Liver (tissue), 9 donors: ENCODE results near the gene ST8SIA6. TPM values are rescaled to one million over a fixed set of nuclear protein-coding genes. Genes with fewer than 3 reads are reported as not detected.

Source experiments
- DNase-seq: peaks from one replicate; pipeline ENCODE4 v3.0.0-alpha.2; 2017; ENCODE audit warnings: low spot score
- H3K27ac ChIP-seq, 2 donors: one replicate each; pipeline ENCODE4 v1.7.0; 2013; ENCODE audit warnings: inconsistent platforms in 2 of 2, low read length in 2 of 2, control low read depth in 1 of 2, low read depth in 1 of 2, mild to moderate bottlenecking in 1 of 2
- H3K27me3 ChIP-seq, 4 donors: one replicate each; pipeline versions ENCODE4 v1.6.1 to v1.7.0; 2013; ENCODE audit warnings: low read length in 3 of 4, inconsistent platforms in 1 of 4, mild to moderate bottlenecking in 1 of 4, moderate library complexity in 1 of 4; ENCODE audit not compliant: control insufficient read depth in 4 of 4, insufficient read depth in 4 of 4
- H3K36me3 ChIP-seq, 4 donors: one replicate each; pipeline versions ENCODE4 v1.6.1 to v1.7.0; 2013; ENCODE audit warnings: low read length in 3 of 4, mild to moderate bottlenecking in 3 of 4, low read depth in 1 of 4, moderate library complexity in 1 of 4; ENCODE audit not compliant: control insufficient read depth in 4 of 4, insufficient read depth in 3 of 4
- H3K4me1 ChIP-seq, 4 donors: one replicate each; pipeline versions ENCODE4 v1.6.1 to v1.7.0; 2013; ENCODE audit warnings: low read length in 3 of 4, mild to moderate bottlenecking in 3 of 4, moderate library complexity in 1 of 4; ENCODE audit not compliant: control insufficient read depth in 4 of 4, insufficient read depth in 4 of 4
- H3K4me3 ChIP-seq, 3 donors: one replicate each; pipeline versions ENCODE4 v1.6.1 to v1.7.0; 2013; ENCODE audit warnings: low read length in 3 of 3, control low read depth in 1 of 3, low read depth in 1 of 3, mild to moderate bottlenecking in 1 of 3
- H3K9ac ChIP-seq, 2 donors: one replicate each; pipeline ENCODE4 v1.7.0; 2013; ENCODE audit warnings: low read length in 2 of 2, mild to moderate bottlenecking in 2 of 2, moderate library complexity in 2 of 2, control low read depth in 1 of 2, low read depth in 1 of 2
- H3K9me3 ChIP-seq, 4 donors: one replicate each; pipeline versions ENCODE4 v1.6.1 to v1.7.0; 2013; ENCODE audit warnings: low read length in 3 of 4; ENCODE audit not compliant: control insufficient read depth in 4 of 4
- EGR1 ChIP-seq, 2 donors: IDR thresholded peaks; 2 replicates each; pipeline ENCODE4 v1.6.1; 2016 to 2018; ENCODE audit warnings: antibody characterized with exemption in 2 of 2, low read depth in 2 of 2
- FOXA1 ChIP-seq: IDR thresholded peaks from 2 replicates; pipeline ENCODE4 v1.6.1; 2016; ENCODE audit warnings: antibody characterized with exemption
- FOXA2 ChIP-seq: IDR thresholded peaks from 2 replicates; pipeline ENCODE4 v1.6.1; 2016; ENCODE audit warnings: antibody characterized with exemption
- GABPA ChIP-seq, 2 donors: IDR thresholded peaks in 1 of 2; conservative IDR thresholded peaks in 1 of 2; 2 replicates each; pipeline ENCODE4 v1.6.1; 2016; ENCODE audit warnings: antibody characterized with exemption in 2 of 2, mild to moderate bottlenecking in 1 of 2, moderate library complexity in 1 of 2
- HNF4G ChIP-seq: IDR thresholded peaks from 2 replicates; pipeline ENCODE4 v1.6.1; 2016; ENCODE audit warnings: antibody characterized with exemption
- JUND ChIP-seq, 2 donors: IDR thresholded peaks; 2 replicates each; pipeline ENCODE4 v1.6.1; 2016; ENCODE audit warnings: antibody characterized with exemption in 2 of 2
- NR2F2 ChIP-seq: IDR thresholded peaks from 2 replicates; pipeline ENCODE4 v1.6.1; 2016; ENCODE audit warnings: antibody characterized with exemption
- RAD21 ChIP-seq, 2 donors: IDR thresholded peaks; 2 replicates each; pipeline ENCODE4 v1.6.1; 2016; ENCODE audit warnings: antibody characterized with exemption in 2 of 2, mild to moderate bottlenecking in 2 of 2
- RXRA ChIP-seq, 2 donors: IDR thresholded peaks; 2 replicates each; pipeline ENCODE4 v1.6.1; 2017 to 2018; ENCODE audit warnings: antibody characterized with exemption in 2 of 2, mild to moderate bottlenecking in 1 of 2
- SP1 ChIP-seq: IDR thresholded peaks from 2 replicates; pipeline ENCODE4 v1.6.1; 2018; ENCODE audit warnings: antibody characterized with exemption, mild to moderate bottlenecking
- TAF1 ChIP-seq: conservative IDR thresholded peaks from 2 replicates; pipeline ENCODE4 v1.6.1; 2016; ENCODE audit warnings: antibody characterized with exemption, mild to moderate bottlenecking
- YY1 ChIP-seq: IDR thresholded peaks from 2 replicates; pipeline ENCODE4 v1.6.1; 2016; ENCODE audit warnings: antibody characterized with exemption, mild to moderate bottlenecking
- WGBS: extraction: QIAGEN DNeasy Blood & Tissue Kit; methylation state at CpG from one replicate; pipeline ENCODE4 v1.1.7; 2013; 5-methylcytosine and 5-hydroxymethylcytosine counted together
- polyA plus RNA-seq, 2 donors: library from polyadenylated mRNA; stranded (reverse) in 1 of 2; unstranded in 1 of 2; fragments of 200-250 nt in 1 of 2; fragments of >200 nt in 1 of 2; fragmentation: Nextera tagmentation in 1 of 2; extraction: Ambion mirVana in 1 of 2; gene quantifications; one replicate each; pipeline versions ENCODE4 v1.2.1 to v1.2.3, GENCODE V29; 2013 to 2015
- total RNA-seq, 2 donors: library from RNA; depleted of rRNA; stranded (reverse); fragments of >200 nt; gene quantifications; one replicate each; pipeline ENCODE4 v1.2.3, GENCODE V29; 2014
- TF ChIP-seq, protein P1 (sequence below): IDR thresholded peaks from 2 replicates; pipeline ENCODE4 v1.6.1; 2016; ENCODE audit warnings: antibody characterized with exemption
- TF ChIP-seq, protein P2 (sequence below): IDR thresholded peaks from 2 replicates; pipeline ENCODE4 v1.6.1; 2016; ENCODE audit warnings: antibody characterized with exemption, mild to moderate bottlenecking
- TF ChIP-seq, protein P3 (sequence below): fragments of 150-350 bp; IDR thresholded peaks from 2 replicates; pipeline ENCODE4 v1.5.1; 2017; ENCODE audit warnings: improper control_type of control experiment, low read depth, low read length; ENCODE audit not compliant: missing input control
- TF ChIP-seq, protein P4 (sequence below): IDR thresholded peaks from 2 replicates; pipeline ENCODE4 v1.6.1; 2016; ENCODE audit warnings: antibody characterized with exemption
- TF ChIP-seq, protein P5 (sequence below): IDR thresholded peaks from 2 replicates; pipeline ENCODE4 v1.6.1; 2016; ENCODE audit warnings: antibody characterized with exemption
- donor health status: healthy.
- donor health status: healthy.
- donor health status: healthy.
- donor health status: healthy.
- donor health status: healthy.

ST8SIA6 gene
- total and polyA plus RNA-seq, 4 donors: 0.53 to 5.8 (median 1.0) TPM

DNA sequence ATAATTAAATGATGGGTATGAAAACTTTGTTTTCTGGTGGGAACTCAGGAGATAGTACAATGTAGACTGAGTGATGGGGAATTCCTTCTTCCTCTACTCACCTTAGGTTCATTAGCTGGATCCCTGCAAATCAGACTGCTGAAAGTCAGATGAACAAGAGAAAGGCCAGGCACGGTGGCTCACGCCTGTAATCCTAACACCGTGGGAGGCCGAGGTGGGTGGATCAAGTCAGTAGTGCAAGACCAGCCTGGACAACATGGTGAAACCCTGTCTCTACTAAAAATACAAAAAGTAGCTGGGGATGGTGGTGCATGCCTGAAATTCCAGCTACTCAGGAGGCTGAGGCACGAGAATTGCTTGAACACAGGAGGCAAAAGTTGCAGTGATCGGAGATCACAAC is 28.7 kb upstream of the ST8SIA6 start:
- no peak for DNase-seq
- H3K27ac ChIP-seq: no peak overlapping the region
- no peaks in the 10 kb centered on the region for H3K4me1 ChIP-seq
- no peak overlapping the region for H3K4me3 ChIP-seq
- 82% methylated on average over 6 of the region's 6 CpGs for WGBS
- no peaks in the 10 kb centered on the region for H3K36me3 ChIP-seq
- H3K9me3 ChIP-seq: peaks cover 0 to 12% (median 2%) of the 10 kb centered on the region in 4 donors
- TF ChIP-seq RAD21 (IDR thresholded peaks at IDR 0.05) (no peak), FOXA2 (no peak), JUND (IDR thresholded peaks at IDR 0.05) (no peak), GABPA (IDR thresholded peaks at IDR 0.05 in 1 of 2, conservative IDR thresholded peaks at IDR 0.05 in 1 of 2) (no peak), FOXA1 (no peak), RXRA (IDR thresholded peaks at IDR 0.05) (no peak), YY1 (no peak), TAF1 (no peak), NR2F2 (no peak), SP1 (no peak), HNF4G (no peak)
- TF ChIP-seq, protein P1, sequence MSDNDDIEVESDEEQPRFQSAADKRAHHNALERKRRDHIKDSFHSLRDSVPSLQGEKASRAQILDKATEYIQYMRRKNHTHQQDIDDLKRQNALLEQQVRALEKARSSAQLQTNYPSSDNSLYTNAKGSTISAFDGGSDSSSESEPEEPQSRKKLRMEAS: no peak
- TF ChIP-seq, protein P2, sequence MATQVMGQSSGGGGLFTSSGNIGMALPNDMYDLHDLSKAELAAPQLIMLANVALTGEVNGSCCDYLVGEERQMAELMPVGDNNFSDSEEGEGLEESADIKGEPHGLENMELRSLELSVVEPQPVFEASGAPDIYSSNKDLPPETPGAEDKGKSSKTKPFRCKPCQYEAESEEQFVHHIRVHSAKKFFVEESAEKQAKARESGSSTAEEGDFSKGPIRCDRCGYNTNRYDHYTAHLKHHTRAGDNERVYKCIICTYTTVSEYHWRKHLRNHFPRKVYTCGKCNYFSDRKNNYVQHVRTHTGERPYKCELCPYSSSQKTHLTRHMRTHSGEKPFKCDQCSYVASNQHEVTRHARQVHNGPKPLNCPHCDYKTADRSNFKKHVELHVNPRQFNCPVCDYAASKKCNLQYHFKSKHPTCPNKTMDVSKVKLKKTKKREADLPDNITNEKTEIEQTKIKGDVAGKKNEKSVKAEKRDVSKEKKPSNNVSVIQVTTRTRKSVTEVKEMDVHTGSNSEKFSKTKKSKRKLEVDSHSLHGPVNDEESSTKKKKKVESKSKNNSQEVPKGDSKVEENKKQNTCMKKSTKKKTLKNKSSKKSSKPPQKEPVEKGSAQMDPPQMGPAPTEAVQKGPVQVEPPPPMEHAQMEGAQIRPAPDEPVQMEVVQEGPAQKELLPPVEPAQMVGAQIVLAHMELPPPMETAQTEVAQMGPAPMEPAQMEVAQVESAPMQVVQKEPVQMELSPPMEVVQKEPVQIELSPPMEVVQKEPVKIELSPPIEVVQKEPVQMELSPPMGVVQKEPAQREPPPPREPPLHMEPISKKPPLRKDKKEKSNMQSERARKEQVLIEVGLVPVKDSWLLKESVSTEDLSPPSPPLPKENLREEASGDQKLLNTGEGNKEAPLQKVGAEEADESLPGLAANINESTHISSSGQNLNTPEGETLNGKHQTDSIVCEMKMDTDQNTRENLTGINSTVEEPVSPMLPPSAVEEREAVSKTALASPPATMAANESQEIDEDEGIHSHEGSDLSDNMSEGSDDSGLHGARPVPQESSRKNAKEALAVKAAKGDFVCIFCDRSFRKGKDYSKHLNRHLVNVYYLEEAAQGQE: no peak
- TF ChIP-seq, protein P3, sequence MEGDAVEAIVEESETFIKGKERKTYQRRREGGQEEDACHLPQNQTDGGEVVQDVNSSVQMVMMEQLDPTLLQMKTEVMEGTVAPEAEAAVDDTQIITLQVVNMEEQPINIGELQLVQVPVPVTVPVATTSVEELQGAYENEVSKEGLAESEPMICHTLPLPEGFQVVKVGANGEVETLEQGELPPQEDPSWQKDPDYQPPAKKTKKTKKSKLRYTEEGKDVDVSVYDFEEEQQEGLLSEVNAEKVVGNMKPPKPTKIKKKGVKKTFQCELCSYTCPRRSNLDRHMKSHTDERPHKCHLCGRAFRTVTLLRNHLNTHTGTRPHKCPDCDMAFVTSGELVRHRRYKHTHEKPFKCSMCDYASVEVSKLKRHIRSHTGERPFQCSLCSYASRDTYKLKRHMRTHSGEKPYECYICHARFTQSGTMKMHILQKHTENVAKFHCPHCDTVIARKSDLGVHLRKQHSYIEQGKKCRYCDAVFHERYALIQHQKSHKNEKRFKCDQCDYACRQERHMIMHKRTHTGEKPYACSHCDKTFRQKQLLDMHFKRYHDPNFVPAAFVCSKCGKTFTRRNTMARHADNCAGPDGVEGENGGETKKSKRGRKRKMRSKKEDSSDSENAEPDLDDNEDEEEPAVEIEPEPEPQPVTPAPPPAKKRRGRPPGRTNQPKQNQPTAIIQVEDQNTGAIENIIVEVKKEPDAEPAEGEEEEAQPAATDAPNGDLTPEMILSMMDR: no peak
- TF ChIP-seq, protein P4, sequence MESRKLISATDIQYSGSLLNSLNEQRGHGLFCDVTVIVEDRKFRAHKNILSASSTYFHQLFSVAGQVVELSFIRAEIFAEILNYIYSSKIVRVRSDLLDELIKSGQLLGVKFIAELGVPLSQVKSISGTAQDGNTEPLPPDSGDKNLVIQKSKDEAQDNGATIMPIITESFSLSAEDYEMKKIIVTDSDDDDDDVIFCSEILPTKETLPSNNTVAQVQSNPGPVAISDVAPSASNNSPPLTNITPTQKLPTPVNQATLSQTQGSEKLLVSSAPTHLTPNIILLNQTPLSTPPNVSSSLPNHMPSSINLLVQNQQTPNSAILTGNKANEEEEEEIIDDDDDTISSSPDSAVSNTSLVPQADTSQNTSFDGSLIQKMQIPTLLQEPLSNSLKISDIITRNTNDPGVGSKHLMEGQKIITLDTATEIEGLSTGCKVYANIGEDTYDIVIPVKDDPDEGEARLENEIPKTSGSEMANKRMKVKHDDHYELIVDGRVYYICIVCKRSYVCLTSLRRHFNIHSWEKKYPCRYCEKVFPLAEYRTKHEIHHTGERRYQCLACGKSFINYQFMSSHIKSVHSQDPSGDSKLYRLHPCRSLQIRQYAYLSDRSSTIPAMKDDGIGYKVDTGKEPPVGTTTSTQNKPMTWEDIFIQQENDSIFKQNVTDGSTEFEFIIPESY: no peak
- no peaks in the 10 kb centered on the region for H3K27me3 ChIP-seq
- H3K9ac ChIP-seq: no peak overlapping the region

DNA sequence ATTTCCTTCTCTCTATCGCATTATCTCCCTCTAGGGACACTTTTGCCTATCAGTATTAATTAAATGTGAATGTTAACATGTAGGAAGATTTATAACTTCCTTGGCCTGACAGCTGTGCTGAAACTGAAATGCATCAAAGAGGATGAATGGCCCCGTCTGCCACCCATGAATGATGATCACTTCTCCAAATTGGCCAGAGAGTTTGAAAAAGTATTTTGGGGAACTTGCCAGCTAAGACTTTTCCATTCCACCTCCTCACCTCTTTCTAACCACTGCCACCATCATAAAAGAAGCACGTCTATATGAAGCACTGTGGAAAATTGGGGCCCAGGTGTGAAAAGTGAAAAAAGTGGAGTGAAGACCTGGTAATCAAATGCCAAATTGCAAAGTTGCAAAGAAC is 25.4 kb upstream of the ST8SIA6 start:
- no peak for TF ChIP-seq HNF4G
- TF ChIP-seq EGR1 (IDR thresholded peaks at IDR 0.05; ENCODE audit: low read depth in 2 of 2): no peak
- no peak for TF ChIP-seq SP1
- TF ChIP-seq, protein P4: no peak
- TF ChIP-seq, protein P5, sequence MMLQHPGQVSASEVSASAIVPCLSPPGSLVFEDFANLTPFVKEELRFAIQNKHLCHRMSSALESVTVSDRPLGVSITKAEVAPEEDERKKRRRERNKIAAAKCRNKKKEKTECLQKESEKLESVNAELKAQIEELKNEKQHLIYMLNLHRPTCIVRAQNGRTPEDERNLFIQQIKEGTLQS: no peak
- no peak for TF ChIP-seq NR2F2
- no peak for TF ChIP-seq RXRA (IDR thresholded peaks at IDR 0.05)
- no peak for TF ChIP-seq FOXA2

More for the DNA sequence above, 25.4 kb upstream of the ST8SIA6 start:
- 52% methylated on average over 3 of the region's 3 CpGs for WGBS
- no peak for DNase-seq
- Histone ChIP-seq H3K9ac (no peak overlapping the region), H3K4me1 (no peaks in the 10 kb centered on the region), H3K36me3 (no peaks in the 10 kb centered on the region), H3K27ac (no peak overlapping the region), H3K9me3 (peaks cover 0 to 12% (median 2%) of the 10 kb centered on the region in 4 donors), H3K27me3 (no peaks in the 10 kb centered on the region), H3K4me3 (no peak overlapping the region)
